SK-N-SH treated with all-trans-retinoic acid at 6 μM for 48 hours (cell line): ENCODE measurements around the gene ATP11A.

ENCODE experiments used
- ATAC-seq: fragments of 200-7000 bp; cut with Tn5 transposase; 3 replicates; pipeline ENCODE4 v1.9.1; 2020; ENCODE audit warnings: mild to moderate bottlenecking, moderate library complexity
- BACH2 ChIP-seq: fragments of 250-450 bp; sonication (Bioruptor Pico); IDR thresholded peaks from 2 replicates; pipeline ENCODE4 v1.9.0; 2021; ENCODE audit warnings: mild to moderate bottlenecking, borderline replicate concordance
- CREB5 ChIP-seq: fragments of 250-450 bp; sonication (Bioruptor Pico); IDR thresholded peaks from 2 replicates; pipeline ENCODE4 v1.5.1; 2020; ENCODE audit warnings: low read depth, mild to moderate bottlenecking, moderate library complexity
- CSDC2 ChIP-seq: fragments of 250-450 bp; sonication (Bioruptor Pico); IDR thresholded peaks from 2 replicates; pipeline ENCODE4 v1.5.0; 2020; ENCODE audit warnings: mild to moderate bottlenecking, moderate library complexity
- CSRNP3 ChIP-seq: fragments of 250-450 bp; sonication (Bioruptor Pico); IDR thresholded peaks from 2 replicates; pipeline ENCODE4 v1.5.1; 2021; ENCODE audit warnings: mild to moderate bottlenecking, moderate library complexity
- ESRRG ChIP-seq: fragments of 250-450 bp; sonication (Bioruptor Pico); IDR thresholded peaks from 2 replicates; pipeline ENCODE4 v1.6.1; 2021; ENCODE audit warnings: mild to moderate bottlenecking
- GLIS3 ChIP-seq: fragments of 250-450 bp; sonication (Bioruptor Pico); IDR thresholded peaks from 2 replicates; pipeline ENCODE4 v1.5.0; 2020; ENCODE audit warnings: mild to moderate bottlenecking, moderate library complexity
- ISL1 ChIP-seq: fragments of 250-450 bp; sonication (Bioruptor Pico); IDR thresholded peaks from 2 replicates; pipeline ENCODE4 v2.1.2; 2022; ENCODE audit warnings: mild to moderate bottlenecking, moderate library complexity
- OSR1 ChIP-seq: fragments of 250-450 bp; sonication (Bioruptor Pico); IDR thresholded peaks from 2 replicates; pipeline ENCODE4 v1.8.0; 2022; ENCODE audit warnings: moderate library complexity, mild to moderate bottlenecking, inconsistent platforms
- PATZ1 ChIP-seq: fragments of 250-450 bp; sonication (Bioruptor Pico); IDR thresholded peaks from 2 replicates; pipeline ENCODE4 v1.8.0; 2020; ENCODE audit warnings: mild to moderate bottlenecking, moderate library complexity, borderline replicate concordance
- POU6F1 ChIP-seq: fragments of 250-450 bp; sonication (Bioruptor Pico); IDR thresholded peaks from 2 replicates; pipeline ENCODE4 v1.8.0; 2021; ENCODE audit warnings: low read depth, mild to moderate bottlenecking, moderate library complexity, borderline replicate concordance
- RARB ChIP-seq: fragments of 250-450 bp; sonication (Bioruptor Pico); IDR thresholded peaks from 2 replicates; pipeline ENCODE4 v1.8.0; 2021; ENCODE audit warnings: mild to moderate bottlenecking, moderate library complexity
- SNAI2 ChIP-seq: fragments of 250-450 bp; sonication (Bioruptor Pico); IDR thresholded peaks from 2 replicates; pipeline ENCODE4 v1.5.0; 2020; ENCODE audit warnings: mild to moderate bottlenecking, moderate library complexity
- TOX ChIP-seq: fragments of 250-450 bp; sonication (Bioruptor Pico); IDR thresholded peaks from 2 replicates; pipeline ENCODE4 v1.8.0; 2021; ENCODE audit warnings: mild to moderate bottlenecking, moderate library complexity, borderline replicate concordance
- TSHZ2 ChIP-seq: fragments of 250-450 bp; sonication (Bioruptor Pico); IDR thresholded peaks from 2 replicates; pipeline ENCODE4 v1.5.0; 2020; ENCODE audit warnings: mild to moderate bottlenecking, moderate library complexity
- ZC3H10 ChIP-seq: fragments of 250-450 bp; sonication (Bioruptor Pico); IDR thresholded peaks from 2 replicates; pipeline ENCODE4 v1.5.1; 2021; ENCODE audit warnings: mild to moderate bottlenecking, moderate library complexity
- ZFP3 ChIP-seq: fragments of 250-450 bp; sonication (Bioruptor Pico); IDR thresholded peaks from 2 replicates; pipeline ENCODE4 v1.5.0; 2020; ENCODE audit warnings: mild to moderate bottlenecking, moderate library complexity
- ZFP30 ChIP-seq: fragments of 450-650 bp; formaldehyde crosslinking; IDR thresholded peaks from 2 replicates; pipeline ENCODE4 v1.5.0; 2022; ENCODE audit warnings: mild to moderate bottlenecking, moderate library complexity
- ZNF70 ChIP-seq: fragments of 450-650 bp; formaldehyde crosslinking; IDR thresholded peaks from 2 replicates; pipeline ENCODE4 v1.5.0; 2020; ENCODE audit warnings: mild to moderate bottlenecking, moderate library complexity
- ZNF8 ChIP-seq: fragments of 450-650 bp; formaldehyde crosslinking; IDR thresholded peaks from 2 replicates; pipeline ENCODE4 v1.5.0; 2020; ENCODE audit warnings: mild to moderate bottlenecking, moderate library complexity

Gene ATP11A

GRCh38 chr13:112895521-112896465 lies 206.0 kb downstream of the ATP11A start (continued):
- TF ChIP-seq POU6F1 (CRISPR knock-in tag) (no peak), ZFP30 (CRISPR knock-in tag) (no peak), RARB (CRISPR knock-in tag) (no peak)

- TF ChIP-seq TOX (no peak), SNAI2 (no peak), CSRNP3 (no peak), ZC3H10 (CRISPR knock-in tag) (no peak), ISL1 (no peak), CSDC2 (CRISPR knock-in tag) (no peak), ZFP3 (no peak)
- ATAC-seq, result no peak
Measured at GRCh38 chr13:112896736-112897602, 207.1 kb downstream of the ATP11A start.

GRCh38 chr13:112897603-112897955 lies 207.7 kb downstream of the ATP11A start:
- TF ChIP-seq TOX (no peak), ZFP30 (CRISPR knock-in tag) (no peak), PATZ1 (CRISPR knock-in tag) (no peak), POU6F1 (CRISPR knock-in tag) (no peak), ESRRG (CRISPR knock-in tag) (no peak), ISL1 (no peak), ZC3H10 (CRISPR knock-in tag) (no peak), CREB5 (CRISPR knock-in tag) (no peak), GLIS3 (CRISPR knock-in tag) (no peak), TSHZ2 (no peak), RARB (CRISPR knock-in tag) (no peak), ZNF8 (CRISPR knock-in tag) (no peak), CSDC2 (CRISPR knock-in tag) (no peak), ZNF70 (CRISPR knock-in tag) (no peak), BACH2 (no peak), CSRNP3 (no peak), SNAI2 (no peak), OSR1 (no peak)
- no peak for ATAC-seq
